IMR-90 (cell line): ENCODE data around the gene POU2AF2. TPM values are rescaled to one million over a fixed set of nuclear protein-coding genes. Genes with fewer than 3 reads are reported as not detected.

ENCODE experiments used
- ATAC-seq: fragments of 200-7000 bp; cut with Tn5 transposase; 2 replicates; pipeline ENCODE4 v1.9.1; 2020; ENCODE audit warnings: low read depth, mild to moderate bottlenecking, moderate library complexity
- BruUV-seq: library from RNA; stranded (reverse); fragments of 400-500 nt; replicated peaks from 2 replicates; lab custom pipeline; 2021; lab: Mats Ljungman, UMichigan
- CTCF ChIA-PET: fragments of 300-600 bp; formaldehyde crosslinking; extraction: SDS; loops from one replicate; lab custom pipeline; 2021; ENCODE audit warnings: antibody characterized with exemption; lab: Yijun Ruan, JAX
- POLR2A ChIA-PET: fragments of 300-600 bp; sonication (Branson Sonifier 250); formaldehyde crosslinking; loops from one replicate; lab custom pipeline; 2022; ENCODE audit warnings: antibody characterized with exemption; ENCODE audit not compliant: unreplicated experiment; lab: Charles Lee
- DNase-seq: peaks from one replicate; pipeline ENCODE4 v3.0.0; 2013
- H2AFZ ChIP-seq: replicated peaks from 2 replicates; pipeline ENCODE3; 2013; ENCODE audit warnings: low read length, mild to moderate bottlenecking; ENCODE audit not compliant: poor library complexity
- H2AK5ac ChIP-seq: 2 replicates; pipeline ENCODE4 v1.6.1; 2013; ENCODE audit warnings: low read depth, low read length, inconsistent platforms
- H2AK9ac ChIP-seq: replicated peaks from 2 replicates; pipeline ENCODE3; 2013; ENCODE audit warnings: mild to moderate bottlenecking, low read depth, low read length, moderate library complexity; ENCODE audit not compliant: poor library complexity
- H2BK120ac ChIP-seq: 2 replicates; pipeline ENCODE4 v1.6.1; 2013; ENCODE audit warnings: low read depth, low read length, inconsistent platforms
- H2BK15ac ChIP-seq: 3 replicates; pipeline ENCODE4 v1.6.1; 2013; ENCODE audit warnings: low read depth, low read length, inconsistent platforms
- H2BK20ac ChIP-seq: 2 replicates; pipeline ENCODE4 v1.6.1; 2013; ENCODE audit warnings: low read depth, mild to moderate bottlenecking, inconsistent platforms, low read length, moderate library complexity
- H2BK5ac ChIP-seq: 2 replicates; pipeline ENCODE4 v1.6.1; 2013; ENCODE audit warnings: mild to moderate bottlenecking, low read depth, low read length, inconsistent platforms; ENCODE audit not compliant: poor library complexity, severe bottlenecking
- H3K14ac ChIP-seq: replicated peaks from 2 replicates; pipeline ENCODE4 v1.6.1; 2013; ENCODE audit warnings: low read depth, low read length, inconsistent platforms
- H3K18ac ChIP-seq: 2 replicates; pipeline ENCODE4 v1.6.1; 2013; ENCODE audit warnings: low read depth, low read length, control low read depth
- H3K23ac ChIP-seq: 2 replicates; pipeline ENCODE4 v1.6.1; 2013; ENCODE audit warnings: low read depth, low read length, inconsistent platforms
- H3K27ac ChIP-seq: 2 replicates; pipeline ENCODE4 v1.5.1; 2013; ENCODE audit warnings: mild to moderate bottlenecking, control low read depth, low read length; ENCODE audit not compliant: insufficient read depth
- H3K27me3 ChIP-seq: 2 replicates; pipeline ENCODE4 v1.6.1; 2013; ENCODE audit warnings: low read length; ENCODE audit not compliant: control insufficient read depth, insufficient read depth
- H3K36me3 ChIP-seq: 2 replicates; pipeline ENCODE4 v1.6.1; 2013; ENCODE audit warnings: low read length, mixed read lengths; ENCODE audit not compliant: control insufficient read depth, insufficient read depth
- H3K4ac ChIP-seq: 2 replicates; pipeline ENCODE4 v1.6.1; 2013; ENCODE audit warnings: low read depth, low read length, inconsistent platforms
- H3K4me1 ChIP-seq: 2 replicates; pipeline ENCODE4 v1.6.1; 2013; ENCODE audit warnings: low read length, mixed read lengths; ENCODE audit not compliant: control insufficient read depth, insufficient read depth
- H3K4me2 ChIP-seq: 2 replicates; pipeline ENCODE4 v1.6.1; 2013; ENCODE audit warnings: low read depth, mild to moderate bottlenecking, control low read depth, low read length, moderate library complexity
- H3K4me3 ChIP-seq: 2 replicates; pipeline ENCODE4 v1.5.1; 2013; ENCODE audit warnings: low read depth, mild to moderate bottlenecking, control low read depth, low read length, moderate library complexity; ENCODE audit not compliant: insufficient read depth
- H3K56ac ChIP-seq: 2 replicates; pipeline ENCODE4 v1.6.1; 2013; ENCODE audit warnings: low read length, inconsistent platforms; ENCODE audit not compliant: insufficient read depth; ENCODE audit errors: extremely low read depth
- H3K79me1 ChIP-seq, 2 experiments: 2 replicates each; pipeline ENCODE4 v1.6.1; 2013; ENCODE audit warnings: low read length in 2 of 2, inconsistent platforms in 1 of 2, low read depth in 1 of 2
- H3K9ac ChIP-seq: 2 replicates; pipeline ENCODE4 v1.6.1; 2013; ENCODE audit warnings: low read depth, low read length, control low read depth
- H3K9me1 ChIP-seq: 2 replicates; pipeline ENCODE4 v1.6.1; 2013; ENCODE audit warnings: low read length, inconsistent platforms; ENCODE audit not compliant: insufficient read depth
- H3K9me3 ChIP-seq: 2 replicates; pipeline ENCODE4 v1.6.1; 2013; ENCODE audit warnings: low read length; ENCODE audit not compliant: control insufficient read depth, insufficient read depth
- H4K20me1 ChIP-seq: 2 replicates; pipeline ENCODE4 v1.6.1; 2013; ENCODE audit warnings: low read length, inconsistent platforms; ENCODE audit not compliant: insufficient read depth
- H4K5ac ChIP-seq: 2 replicates; pipeline ENCODE4 v1.6.1; 2013; ENCODE audit warnings: mild to moderate bottlenecking, low read depth, low read length, control low read depth
- H4K8ac ChIP-seq, 2 experiments: 2 replicates each; pipeline ENCODE4 v1.6.1; 2013; ENCODE audit warnings: low read depth in 2 of 2, low read length in 2 of 2, control low read depth in 1 of 2, inconsistent platforms in 1 of 2
- H4K91ac ChIP-seq: 2 replicates; pipeline ENCODE4 v1.6.1; 2013; ENCODE audit warnings: low read depth, low read length, inconsistent platforms; ENCODE audit not compliant: insufficient read depth
- BHLHE40 ChIP-seq: fragments of 150-350 bp; IDR thresholded peaks from 2 replicates; pipeline ENCODE4 v1.6.1; 2016; ENCODE audit warnings: mild to moderate bottlenecking, low read depth, low read length
- CHD1 ChIP-seq: IDR thresholded peaks from 2 replicates; pipeline ENCODE4 v1.6.1; 2012; ENCODE audit warnings: low read depth, low read length, improper control_type of control experiment
- ELK1 ChIP-seq: fragments of 150-350 bp; IDR thresholded peaks from 2 replicates; pipeline ENCODE4 v1.6.1; 2016; ENCODE audit warnings: low read depth, mild to moderate bottlenecking, low read length, moderate library complexity, borderline replicate concordance
- FOS ChIP-seq: fragments of 150-350 bp; IDR thresholded peaks from 2 replicates; pipeline ENCODE4 v1.6.1; 2016; ENCODE audit warnings: low read depth, low read length
- POLR2A ChIP-seq: IDR thresholded peaks from 2 replicates; pipeline ENCODE4 v1.6.1; 2012; ENCODE audit warnings: mild to moderate bottlenecking, low read depth, low read length
- RAD21 ChIP-seq: IDR thresholded peaks from 2 replicates; pipeline ENCODE4 v1.6.1; 2012; ENCODE audit warnings: low read length, improper control_type of control experiment
- RCOR1 ChIP-seq: IDR thresholded peaks from 2 replicates; pipeline ENCODE4 v1.6.1; 2012; ENCODE audit warnings: mild to moderate bottlenecking, low read length, improper control_type of control experiment; ENCODE audit not compliant: insufficient replicate concordance
- SMC3 ChIP-seq: fragments of 150-350 bp; IDR thresholded peaks from 2 replicates; pipeline ENCODE4 v1.6.1; 2016; ENCODE audit warnings: low read depth, mild to moderate bottlenecking, antibody characterized with exemption, low read length, moderate library complexity
- USF2 ChIP-seq: fragments of 150-350 bp; IDR thresholded peaks from 2 replicates; pipeline ENCODE4 v1.6.1; 2017; ENCODE audit warnings: mild to moderate bottlenecking, antibody characterized with exemption, low read length, low read depth
- WGBS, 2 experiments: methylation state at CpG; one replicate each; pipeline versions ENCODE4 v1.1.5 to v1.1.7; 2013; ENCODE audit warnings: missing lambda C conversion rate in 2 of 2; ENCODE audit not compliant: insufficient read length in 1 of 2; ENCODE audit errors: extremely low coverage in 2 of 2; 5-methylcytosine and 5-hydroxymethylcytosine counted together
- dilution Hi-C: fragments of 300-500 bp; cut with HindIII; formaldehyde crosslinking; loops from one replicate; pipeline ENCODE4 v1.14.3; 2018; ENCODE audit warnings: low sequenced_read_pairs; ENCODE audit not compliant: unreplicated experiment
- in situ Hi-C: fragments of 300-500 bp; cut with MboI; formaldehyde crosslinking; loops from 3 replicates; pipeline ENCODE4 v1.14.3; 2019; ENCODE audit warnings: low sequenced_read_pairs, inconsistent platforms, mixed read lengths
- intact Hi-C: fragments of 100-400 bp; cut with micrococcal nuclease; formaldehyde crosslinking; loops from 2 replicates; pipeline ENCODE4 v1.10.0; 2022
- polyA plus RNA-seq, 3 experiments: library from polyadenylated mRNA; depleted of rRNA; stranded (reverse); fragments of >200 nt; gene quantifications; 2 replicates each; pipeline ENCODE4 v1.2.3, GENCODE V29; 2012; ENCODE audit warnings: low replicate concordance in 1 of 3
- total RNA-seq: library from RNA; depleted of rRNA; stranded (reverse); fragments of >200 nt; gene quantifications from 2 replicates; pipeline ENCODE4 v1.2.3, GENCODE V29; 2012
- TF ChIP-seq, protein P1 (sequence below): conservative IDR thresholded peaks from 2 replicates; pipeline ENCODE4 v1.5.1; 2012; ENCODE audit warnings: mild to moderate bottlenecking, low read depth, low read length, improper control_type of control experiment

Gene POU2AF2
- total and polyA plus RNA-seq, 2 of the 4 experiments (the other 2 are of a cell fraction), result not detected

DNA sequence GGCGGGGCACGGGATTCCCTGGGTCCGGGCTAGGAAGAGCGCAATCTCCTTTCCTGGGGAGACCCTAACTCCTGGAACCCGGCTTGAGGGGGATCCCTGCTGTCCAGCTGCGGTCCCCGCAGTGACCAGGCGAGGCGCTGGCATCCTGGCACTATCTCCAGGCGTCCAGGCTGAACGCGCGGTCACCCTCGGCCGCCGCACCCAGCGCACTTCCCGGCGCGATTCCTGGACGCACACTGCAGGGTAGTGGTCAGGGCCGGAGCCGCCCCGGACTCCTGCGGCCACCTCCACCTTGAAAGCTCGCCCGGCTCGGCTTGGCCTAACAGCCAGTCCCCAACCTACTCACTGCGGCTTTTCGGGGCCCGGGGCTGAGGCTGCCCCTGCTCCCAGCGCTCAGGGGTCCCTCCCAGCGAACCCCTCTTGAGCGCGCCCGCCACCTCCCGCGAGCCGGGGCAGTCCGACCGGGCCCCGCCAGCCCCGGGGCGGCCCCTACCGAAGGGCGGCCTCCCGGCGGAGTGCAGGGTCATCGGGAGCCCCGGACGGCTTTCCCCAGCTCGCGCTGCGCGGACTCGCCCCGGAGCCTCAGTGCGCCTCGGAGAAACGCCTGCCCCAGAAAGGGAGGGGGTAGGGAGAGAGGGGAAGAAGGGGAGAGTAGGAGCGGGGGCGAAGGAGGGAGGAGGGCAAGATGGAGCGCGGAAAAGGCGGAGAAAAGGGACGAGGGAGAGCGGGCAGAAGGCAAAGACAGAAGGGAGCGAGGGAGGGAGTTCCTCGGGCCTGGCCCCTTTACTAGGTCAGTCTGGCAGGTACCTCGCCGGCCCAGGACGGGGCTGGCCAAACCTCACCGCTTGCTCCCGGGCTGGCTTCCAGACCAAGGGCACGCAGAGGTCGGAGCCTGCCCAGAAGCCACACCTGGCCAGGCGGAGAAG, 53.8 kb downstream of the POU2AF2 start:
- BruUV-seq, result no TSS peak
- intact Hi-C loops (loop anchor here (5.0 kb wide), 2 partner anchors 83 to 118 kb away; no protein-coding TSS in a partner anchor), in situ Hi-C loops (no loop called here), dilution Hi-C loops (no loop called here)
- Histone ChIP-seq H2BK15ac (no peak overlapping the region; the same call in 2 of the 3 replicates), H2BK120ac (peak overlapping the region; percentile 64), H3K9me1 (no peaks in the 10 kb centered on the region), H2AFZ (peak overlapping the region; percentile 93), H3K4me3 (peak overlapping the region; percentile 49), H3K4me2 (peak overlapping the region; percentile 69), H3K79me1 (no peaks in the 10 kb centered on the region), H3K27ac (no peak overlapping the region), H2BK5ac (no peak overlapping the region), H3K27me3 (peaks cover 53% of the 10 kb centered on the region), H2BK20ac (no peak overlapping the region), H2AK9ac (peak overlapping the region; percentile 15), H3K56ac (no peak overlapping the region), H3K36me3 (no peaks in the 10 kb centered on the region), H3K4ac (no peak overlapping the region), H4K91ac (no peak overlapping the region), H4K5ac (no peak overlapping the region), H4K8ac (peak overlapping the region in 1 of 2 experiments; percentile 39; a peak in 1 of 4 replicates), H3K4me1 (no peaks in the 10 kb centered on the region; the same call in 1 of the 2 replicates), H2AK5ac (no peak overlapping the region), H3K9ac (0 out of 2 replicates have a peak overlapping the region, but pooled peaks have one; percentile 24), H3K9me3 (no peaks in the 10 kb centered on the region), H4K20me1 (no peaks in the 10 kb centered on the region), H3K14ac (no peak overlapping the region), H3K23ac (peak overlapping the region; percentile 73; the same call in 1 of the 2 replicates), H3K18ac (no peak overlapping the region)
- TF ChIP-seq POLR2A (no peak), RAD21 (peak; percentile 55), SMC3 (peak; percentile 21; the same call in 1 of the 2 replicates), USF2 (no peak), CHD1 (no peak), FOS (no peak), ELK1 (no peak), RCOR1 (no peak), BHLHE40 (no peak)
- TF ChIP-seq, protein P1, sequence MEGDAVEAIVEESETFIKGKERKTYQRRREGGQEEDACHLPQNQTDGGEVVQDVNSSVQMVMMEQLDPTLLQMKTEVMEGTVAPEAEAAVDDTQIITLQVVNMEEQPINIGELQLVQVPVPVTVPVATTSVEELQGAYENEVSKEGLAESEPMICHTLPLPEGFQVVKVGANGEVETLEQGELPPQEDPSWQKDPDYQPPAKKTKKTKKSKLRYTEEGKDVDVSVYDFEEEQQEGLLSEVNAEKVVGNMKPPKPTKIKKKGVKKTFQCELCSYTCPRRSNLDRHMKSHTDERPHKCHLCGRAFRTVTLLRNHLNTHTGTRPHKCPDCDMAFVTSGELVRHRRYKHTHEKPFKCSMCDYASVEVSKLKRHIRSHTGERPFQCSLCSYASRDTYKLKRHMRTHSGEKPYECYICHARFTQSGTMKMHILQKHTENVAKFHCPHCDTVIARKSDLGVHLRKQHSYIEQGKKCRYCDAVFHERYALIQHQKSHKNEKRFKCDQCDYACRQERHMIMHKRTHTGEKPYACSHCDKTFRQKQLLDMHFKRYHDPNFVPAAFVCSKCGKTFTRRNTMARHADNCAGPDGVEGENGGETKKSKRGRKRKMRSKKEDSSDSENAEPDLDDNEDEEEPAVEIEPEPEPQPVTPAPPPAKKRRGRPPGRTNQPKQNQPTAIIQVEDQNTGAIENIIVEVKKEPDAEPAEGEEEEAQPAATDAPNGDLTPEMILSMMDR, result peak; percentile 50
- ChIA-PET CTCF (interaction anchor here (0.6 to 1.4 kb wide), 6 partner anchors 9 to 148 kb away, joined by 3 to 4 read pairs (median 3); no protein-coding TSS in a partner anchor), POLR2A (no interaction called here)
- WGBS, 2 experiments, result 2% methylated on average over 27 of the region's 77 CpGs; no CpG with 5 or more reads in 1 of the 2 experiments
- ATAC-seq (peak; percentile 96), DNase-seq (peak; percentile 23)
